Measurements from ENCODE around the gene ALKBH4.

DNA sequence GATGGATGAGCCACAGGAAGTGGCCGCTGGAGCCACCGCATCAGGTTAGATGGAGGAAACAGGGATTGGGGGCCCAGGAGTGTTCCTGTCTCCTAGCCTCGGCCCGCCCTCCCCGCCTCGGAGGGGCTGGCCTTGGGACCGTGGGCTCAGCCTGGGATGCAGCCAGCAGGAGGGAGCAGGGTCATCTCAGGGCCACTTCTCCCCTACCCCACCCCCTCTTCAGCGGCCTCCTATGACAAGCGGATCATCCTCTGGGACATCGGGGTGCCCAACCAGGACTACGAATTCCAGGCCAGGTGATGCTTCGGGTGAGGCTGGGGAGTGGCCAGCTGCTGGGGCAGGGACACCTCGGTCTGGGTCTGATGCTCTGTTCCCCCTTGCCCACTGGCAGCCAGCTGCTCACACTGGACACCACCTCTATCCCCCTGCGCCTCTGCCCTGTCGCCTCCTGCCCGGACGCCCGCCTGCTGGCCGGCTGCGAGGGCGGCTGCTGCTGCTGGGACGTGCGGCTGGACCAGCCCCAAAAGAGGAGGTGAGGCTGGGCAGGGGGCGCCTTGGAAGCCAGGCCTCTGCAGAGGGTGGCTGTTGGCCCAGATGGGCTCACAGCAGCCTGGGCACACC is 4.8 kb upstream of the ALKBH4 start:
- TF ChIP-seq POLR2AphosphoS5 (IDR thresholded peaks at IDR 0.05): no peak
- no peak for TF ChIP-seq EP300 (IDR thresholded peaks at IDR 0.05)
- TF ChIP-seq, protein P1, sequence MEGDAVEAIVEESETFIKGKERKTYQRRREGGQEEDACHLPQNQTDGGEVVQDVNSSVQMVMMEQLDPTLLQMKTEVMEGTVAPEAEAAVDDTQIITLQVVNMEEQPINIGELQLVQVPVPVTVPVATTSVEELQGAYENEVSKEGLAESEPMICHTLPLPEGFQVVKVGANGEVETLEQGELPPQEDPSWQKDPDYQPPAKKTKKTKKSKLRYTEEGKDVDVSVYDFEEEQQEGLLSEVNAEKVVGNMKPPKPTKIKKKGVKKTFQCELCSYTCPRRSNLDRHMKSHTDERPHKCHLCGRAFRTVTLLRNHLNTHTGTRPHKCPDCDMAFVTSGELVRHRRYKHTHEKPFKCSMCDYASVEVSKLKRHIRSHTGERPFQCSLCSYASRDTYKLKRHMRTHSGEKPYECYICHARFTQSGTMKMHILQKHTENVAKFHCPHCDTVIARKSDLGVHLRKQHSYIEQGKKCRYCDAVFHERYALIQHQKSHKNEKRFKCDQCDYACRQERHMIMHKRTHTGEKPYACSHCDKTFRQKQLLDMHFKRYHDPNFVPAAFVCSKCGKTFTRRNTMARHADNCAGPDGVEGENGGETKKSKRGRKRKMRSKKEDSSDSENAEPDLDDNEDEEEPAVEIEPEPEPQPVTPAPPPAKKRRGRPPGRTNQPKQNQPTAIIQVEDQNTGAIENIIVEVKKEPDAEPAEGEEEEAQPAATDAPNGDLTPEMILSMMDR (IDR thresholded peaks at IDR 0.05): no peak
- no peak for TF ChIP-seq POLR2A (IDR thresholded peaks at IDR 0.05)

Data from sigmoid colon (tissue), 4 donors.